ENCODE results near the gene SLC25A34.
A peak's percentile ranks its signal among the peaks of the same experiment; 100 is the strongest.

The SLC25A34 gene

DNA sequence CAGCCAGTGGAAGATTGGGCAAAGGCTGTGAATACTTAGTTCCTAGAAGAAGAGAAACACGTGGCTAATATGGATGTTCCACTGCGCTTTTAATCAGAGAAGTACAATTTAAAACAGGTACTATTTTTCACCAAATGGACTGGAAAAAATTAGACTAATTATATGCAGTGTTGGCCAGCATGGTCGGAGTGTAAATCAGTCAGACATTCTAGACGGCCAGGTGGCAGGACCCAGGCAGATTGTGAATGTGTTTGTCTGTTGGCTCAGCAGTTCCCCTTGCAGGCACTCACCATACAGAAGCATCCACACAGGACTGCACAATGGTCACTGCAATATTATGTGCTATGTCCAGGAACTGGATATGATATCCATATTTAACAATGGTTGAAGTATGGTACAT lies 23.9 kb upstream of the SLC25A34 start:
- DNase-seq (ENCODE audit: low read depth), result no peak
- no peak overlapping the region for H3K4me3 ChIP-seq (ENCODE audit: control insufficient read depth, low read depth, low read length)
- no peak for TF ChIP-seq CTCF (conservative IDR thresholded peaks at IDR 0.05; ENCODE audit: control insufficient read depth, insufficient read depth, low read depth, low read length)

- DNase-seq (ENCODE audit: low read depth), result peak; percentile 67
- TF ChIP-seq CTCF (conservative IDR thresholded peaks at IDR 0.05; ENCODE audit: control insufficient read depth, insufficient read depth, low read depth, low read length), result no peak
- H3K4me3 ChIP-seq (ENCODE audit: control insufficient read depth, low read depth, low read length), result no peak overlapping the region
Measured at GRCh38 chr1:15714406-15715136, 21.5 kb upstream of the SLC25A34 start.

DNA sequence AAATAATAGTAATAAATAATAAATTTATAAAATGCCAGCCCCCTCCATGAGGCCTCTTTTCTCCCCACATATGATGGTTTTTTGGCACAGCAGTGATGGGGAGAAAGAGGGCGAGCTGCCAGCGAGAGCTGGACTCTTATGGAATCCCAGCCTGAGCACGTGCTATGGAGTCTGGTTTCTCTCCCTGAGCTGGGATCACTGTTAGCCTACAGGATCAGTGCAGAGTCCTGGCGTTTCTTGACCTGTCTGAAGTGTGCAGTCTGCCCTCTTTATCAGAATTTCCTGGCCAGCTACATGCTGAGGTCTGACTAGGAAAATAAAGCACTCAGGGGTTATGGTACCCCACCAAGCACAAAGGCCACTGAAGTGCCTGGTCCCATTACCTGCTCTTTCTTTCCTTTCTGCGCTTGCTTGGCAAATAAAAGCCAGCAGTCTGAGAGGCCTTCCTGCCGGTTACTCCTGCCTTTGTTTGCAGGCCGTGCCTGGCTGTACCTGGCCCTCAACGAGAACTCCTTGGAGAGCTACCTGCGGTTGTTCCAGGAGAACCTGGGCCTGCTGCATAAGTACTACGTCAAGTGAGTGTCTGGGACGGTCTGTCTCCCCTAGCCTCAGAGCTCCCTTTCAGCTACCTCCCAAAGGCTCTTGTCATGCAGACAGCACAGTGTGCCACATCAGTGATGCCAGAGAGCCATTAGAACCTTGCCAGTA lies 18.5 kb upstream of the SLC25A34 start:
- H3K4me3 ChIP-seq (ENCODE audit: control insufficient read depth, low read depth, low read length), result no peak overlapping the region
- DNase-seq (ENCODE audit: low read depth), result no peak
- TF ChIP-seq CTCF (conservative IDR thresholded peaks at IDR 0.05; ENCODE audit: control insufficient read depth, insufficient read depth, low read depth, low read length), result no peak

DNA sequence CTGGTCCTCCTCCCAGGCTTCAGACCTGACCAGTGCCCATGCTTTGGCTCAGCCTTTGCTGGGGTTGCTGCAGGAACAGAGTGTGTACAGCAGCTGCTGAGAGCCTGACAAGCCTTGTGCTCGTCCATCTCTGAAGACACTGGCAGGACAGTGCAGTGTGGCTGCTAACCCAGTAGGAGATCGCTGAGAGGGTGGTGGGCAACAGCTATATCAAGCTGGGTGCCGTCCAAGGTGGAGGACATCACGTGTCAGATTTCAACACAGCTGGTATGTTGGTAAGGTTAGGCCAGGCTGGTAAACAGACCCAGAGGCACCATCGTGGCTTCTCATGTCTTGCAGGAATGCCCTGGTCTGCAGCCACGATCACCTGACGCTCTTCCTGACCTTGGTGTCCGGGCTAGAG lies 17.9 kb upstream of the SLC25A34 start:
- no peak overlapping the region for H3K4me3 ChIP-seq (ENCODE audit: control insufficient read depth, low read depth, low read length)
- DNase-seq (ENCODE audit: low read depth), result no peak
- no peak for TF ChIP-seq CTCF (conservative IDR thresholded peaks at IDR 0.05; ENCODE audit: control insufficient read depth, insufficient read depth, low read depth, low read length)

DNA sequence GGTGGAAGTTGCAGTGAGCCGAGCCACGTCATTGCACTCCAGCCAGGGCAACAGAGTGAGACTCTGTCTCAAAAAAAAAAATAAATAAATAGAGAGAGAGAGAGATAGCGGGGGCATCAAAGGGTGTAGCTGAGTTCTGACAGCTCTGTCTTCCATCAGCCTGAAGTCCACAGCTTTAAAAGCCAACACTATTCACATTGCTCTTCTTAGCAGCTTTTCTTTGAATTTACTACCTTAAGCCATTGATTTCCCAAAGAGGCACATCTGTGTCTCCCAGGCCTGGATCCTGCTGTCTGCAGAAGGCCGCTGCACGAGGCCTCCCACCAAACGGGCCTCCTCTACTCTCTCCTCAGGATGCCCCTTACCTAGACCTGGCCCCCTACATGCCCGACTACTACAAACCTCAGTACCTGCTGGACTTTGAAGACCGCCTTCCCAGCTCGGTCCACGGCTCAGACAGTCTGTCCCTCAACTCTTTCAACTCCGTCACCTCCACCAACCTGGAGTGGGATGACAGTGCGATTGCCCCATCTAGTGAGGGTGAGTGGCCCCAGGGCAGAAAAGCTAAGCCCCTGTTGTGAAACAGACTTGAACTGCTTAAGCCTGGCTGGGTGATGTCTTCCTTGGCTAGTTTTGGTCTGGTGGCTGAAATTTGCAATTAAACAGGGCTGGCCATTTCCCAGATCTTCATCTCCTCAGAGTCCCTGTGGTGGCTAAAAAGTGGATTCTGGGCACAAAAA lies 16.5 kb upstream of the SLC25A34 start:
- no peak overlapping the region for H3K4me3 ChIP-seq (ENCODE audit: control insufficient read depth, low read depth, low read length)
- no peak for TF ChIP-seq CTCF (conservative IDR thresholded peaks at IDR 0.05; ENCODE audit: control insufficient read depth, insufficient read depth, low read depth, low read length)
- no peak for DNase-seq (ENCODE audit: low read depth)

DNA sequence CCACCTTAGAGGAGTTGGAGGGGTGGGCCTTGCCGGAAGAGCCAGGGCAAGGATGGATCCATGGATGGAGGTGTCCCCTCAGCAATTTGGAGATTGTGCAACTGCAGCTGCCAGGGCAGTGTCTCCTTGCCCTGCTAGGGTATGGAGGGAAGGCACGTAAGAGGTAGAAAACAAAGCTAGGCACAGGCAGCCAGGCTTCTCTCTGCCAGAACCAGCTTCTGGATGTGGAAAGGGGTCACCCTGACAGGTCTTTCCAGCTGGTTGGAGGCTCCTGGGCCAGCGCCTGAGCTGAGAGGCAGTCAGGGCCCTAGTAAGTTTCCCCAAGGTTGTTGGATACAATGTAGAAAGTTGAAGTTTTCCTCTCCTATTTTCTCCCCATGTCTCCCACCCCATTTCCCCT lies 15.2 kb upstream of the SLC25A34 start:
- no peak for DNase-seq (ENCODE audit: low read depth)
- no peak overlapping the region for H3K4me3 ChIP-seq (ENCODE audit: control insufficient read depth, low read depth, low read length)
- no peak for TF ChIP-seq CTCF (conservative IDR thresholded peaks at IDR 0.05; ENCODE audit: control insufficient read depth, insufficient read depth, low read depth, low read length)
